IMR-90 (cell line): ENCODE results near the gene MPPED2. TPM values are rescaled to one million over a fixed set of nuclear protein-coding genes. Genes with fewer than 3 reads are reported as not detected.

Source experiments
- ATAC-seq: fragments of 200-7000 bp; cut with Tn5 transposase; 2 replicates; pipeline ENCODE4 v1.9.1; 2020; ENCODE audit warnings: low read depth, mild to moderate bottlenecking, moderate library complexity
- BruUV-seq: library from RNA; stranded (reverse); fragments of 400-500 nt; replicated peaks from 2 replicates; lab custom pipeline; 2021; lab: Mats Ljungman, UMichigan
- CTCF ChIA-PET: fragments of 300-600 bp; formaldehyde crosslinking; extraction: SDS; loops from one replicate; lab custom pipeline; 2021; ENCODE audit warnings: antibody characterized with exemption; lab: Yijun Ruan, JAX
- POLR2A ChIA-PET: fragments of 300-600 bp; sonication (Branson Sonifier 250); formaldehyde crosslinking; loops from one replicate; lab custom pipeline; 2022; ENCODE audit warnings: antibody characterized with exemption; ENCODE audit not compliant: unreplicated experiment; lab: Charles Lee
- DNase-seq: peaks from one replicate; pipeline ENCODE4 v3.0.0; 2013
- H2AFZ ChIP-seq: replicated peaks from 2 replicates; pipeline ENCODE3; 2013; ENCODE audit warnings: low read length, mild to moderate bottlenecking; ENCODE audit not compliant: poor library complexity
- H2AK5ac ChIP-seq: 2 replicates; pipeline ENCODE4 v1.6.1; 2013; ENCODE audit warnings: low read depth, low read length, inconsistent platforms
- H2AK9ac ChIP-seq: replicated peaks from 2 replicates; pipeline ENCODE3; 2013; ENCODE audit warnings: mild to moderate bottlenecking, low read depth, low read length, moderate library complexity; ENCODE audit not compliant: poor library complexity
- H2BK120ac ChIP-seq: 2 replicates; pipeline ENCODE4 v1.6.1; 2013; ENCODE audit warnings: low read depth, low read length, inconsistent platforms
- H2BK15ac ChIP-seq: 3 replicates; pipeline ENCODE4 v1.6.1; 2013; ENCODE audit warnings: low read depth, low read length, inconsistent platforms
- H2BK20ac ChIP-seq: 2 replicates; pipeline ENCODE4 v1.6.1; 2013; ENCODE audit warnings: low read depth, mild to moderate bottlenecking, inconsistent platforms, low read length, moderate library complexity
- H2BK5ac ChIP-seq: 2 replicates; pipeline ENCODE4 v1.6.1; 2013; ENCODE audit warnings: mild to moderate bottlenecking, low read depth, low read length, inconsistent platforms; ENCODE audit not compliant: poor library complexity, severe bottlenecking
- H3K14ac ChIP-seq: replicated peaks from 2 replicates; pipeline ENCODE4 v1.6.1; 2013; ENCODE audit warnings: low read depth, low read length, inconsistent platforms
- H3K18ac ChIP-seq: 2 replicates; pipeline ENCODE4 v1.6.1; 2013; ENCODE audit warnings: low read depth, low read length, control low read depth
- H3K23ac ChIP-seq: 2 replicates; pipeline ENCODE4 v1.6.1; 2013; ENCODE audit warnings: low read depth, low read length, inconsistent platforms
- H3K27ac ChIP-seq: 2 replicates; pipeline ENCODE4 v1.5.1; 2013; ENCODE audit warnings: mild to moderate bottlenecking, control low read depth, low read length; ENCODE audit not compliant: insufficient read depth
- H3K27me3 ChIP-seq: 2 replicates; pipeline ENCODE4 v1.6.1; 2013; ENCODE audit warnings: low read length; ENCODE audit not compliant: control insufficient read depth, insufficient read depth
- H3K36me3 ChIP-seq: 2 replicates; pipeline ENCODE4 v1.6.1; 2013; ENCODE audit warnings: low read length, mixed read lengths; ENCODE audit not compliant: control insufficient read depth, insufficient read depth
- H3K4ac ChIP-seq: 2 replicates; pipeline ENCODE4 v1.6.1; 2013; ENCODE audit warnings: low read depth, low read length, inconsistent platforms
- H3K4me1 ChIP-seq: 2 replicates; pipeline ENCODE4 v1.6.1; 2013; ENCODE audit warnings: low read length, mixed read lengths; ENCODE audit not compliant: control insufficient read depth, insufficient read depth
- H3K4me2 ChIP-seq: 2 replicates; pipeline ENCODE4 v1.6.1; 2013; ENCODE audit warnings: low read depth, mild to moderate bottlenecking, control low read depth, low read length, moderate library complexity
- H3K4me3 ChIP-seq: 2 replicates; pipeline ENCODE4 v1.5.1; 2013; ENCODE audit warnings: low read depth, mild to moderate bottlenecking, control low read depth, low read length, moderate library complexity; ENCODE audit not compliant: insufficient read depth
- H3K56ac ChIP-seq: 2 replicates; pipeline ENCODE4 v1.6.1; 2013; ENCODE audit warnings: low read length, inconsistent platforms; ENCODE audit not compliant: insufficient read depth; ENCODE audit errors: extremely low read depth
- H3K79me1 ChIP-seq, 2 experiments: 2 replicates each; pipeline ENCODE4 v1.6.1; 2013; ENCODE audit warnings: low read length in 2 of 2, inconsistent platforms in 1 of 2, low read depth in 1 of 2
- H3K9ac ChIP-seq: 2 replicates; pipeline ENCODE4 v1.6.1; 2013; ENCODE audit warnings: low read depth, low read length, control low read depth
- H3K9me1 ChIP-seq: 2 replicates; pipeline ENCODE4 v1.6.1; 2013; ENCODE audit warnings: low read length, inconsistent platforms; ENCODE audit not compliant: insufficient read depth
- H3K9me3 ChIP-seq: 2 replicates; pipeline ENCODE4 v1.6.1; 2013; ENCODE audit warnings: low read length; ENCODE audit not compliant: control insufficient read depth, insufficient read depth
- H4K20me1 ChIP-seq: 2 replicates; pipeline ENCODE4 v1.6.1; 2013; ENCODE audit warnings: low read length, inconsistent platforms; ENCODE audit not compliant: insufficient read depth
- H4K5ac ChIP-seq: 2 replicates; pipeline ENCODE4 v1.6.1; 2013; ENCODE audit warnings: mild to moderate bottlenecking, low read depth, low read length, control low read depth
- H4K8ac ChIP-seq, 2 experiments: 2 replicates each; pipeline ENCODE4 v1.6.1; 2013; ENCODE audit warnings: low read depth in 2 of 2, low read length in 2 of 2, control low read depth in 1 of 2, inconsistent platforms in 1 of 2
- H4K91ac ChIP-seq: 2 replicates; pipeline ENCODE4 v1.6.1; 2013; ENCODE audit warnings: low read depth, low read length, inconsistent platforms; ENCODE audit not compliant: insufficient read depth
- BHLHE40 ChIP-seq: fragments of 150-350 bp; IDR thresholded peaks from 2 replicates; pipeline ENCODE4 v1.6.1; 2016; ENCODE audit warnings: mild to moderate bottlenecking, low read depth, low read length
- CEBPB ChIP-seq: IDR thresholded peaks from 2 replicates; pipeline ENCODE4 v1.6.1; 2012; ENCODE audit warnings: low read depth, low read length, improper control_type of control experiment
- CHD1 ChIP-seq: IDR thresholded peaks from 2 replicates; pipeline ENCODE4 v1.6.1; 2012; ENCODE audit warnings: low read depth, low read length, improper control_type of control experiment
- FOS ChIP-seq: fragments of 150-350 bp; IDR thresholded peaks from 2 replicates; pipeline ENCODE4 v1.6.1; 2016; ENCODE audit warnings: low read depth, low read length
- MAFK ChIP-seq: IDR thresholded peaks from 2 replicates; pipeline ENCODE4 v1.6.1; 2012; ENCODE audit warnings: low read depth, low read length, improper control_type of control experiment
- MAZ ChIP-seq: IDR thresholded peaks from 2 replicates; pipeline ENCODE4 v1.6.1; 2012; ENCODE audit warnings: low read depth, mild to moderate bottlenecking, low read length, improper control_type of control experiment, moderate library complexity, borderline replicate concordance
- MXI1 ChIP-seq: IDR thresholded peaks from 2 replicates; pipeline ENCODE4 v1.6.1; 2012; ENCODE audit warnings: low read depth, mild to moderate bottlenecking, low read length, moderate library complexity, borderline replicate concordance
- NFE2L2 ChIP-seq: fragments of 150-350 bp; IDR thresholded peaks from 2 replicates; pipeline ENCODE4 v1.6.1; 2016; ENCODE audit warnings: low read depth, mild to moderate bottlenecking, low read length
- RAD21 ChIP-seq: IDR thresholded peaks from 2 replicates; pipeline ENCODE4 v1.6.1; 2012; ENCODE audit warnings: low read length, improper control_type of control experiment
- RCOR1 ChIP-seq: IDR thresholded peaks from 2 replicates; pipeline ENCODE4 v1.6.1; 2012; ENCODE audit warnings: mild to moderate bottlenecking, low read length, improper control_type of control experiment; ENCODE audit not compliant: insufficient replicate concordance
- RFX5 ChIP-seq: IDR thresholded peaks from 2 replicates; pipeline ENCODE4 v1.8.0; 2012; ENCODE audit warnings: low read depth, mild to moderate bottlenecking, low read length, moderate library complexity
- SMC3 ChIP-seq: fragments of 150-350 bp; IDR thresholded peaks from 2 replicates; pipeline ENCODE4 v1.6.1; 2016; ENCODE audit warnings: low read depth, mild to moderate bottlenecking, antibody characterized with exemption, low read length, moderate library complexity
- WGBS, 2 experiments: methylation state at CpG; one replicate each; pipeline versions ENCODE4 v1.1.5 to v1.1.7; 2013; ENCODE audit warnings: missing lambda C conversion rate in 2 of 2; ENCODE audit not compliant: insufficient read length in 1 of 2; ENCODE audit errors: extremely low coverage in 2 of 2; 5-methylcytosine and 5-hydroxymethylcytosine counted together
- dilution Hi-C: fragments of 300-500 bp; cut with HindIII; formaldehyde crosslinking; loops from one replicate; pipeline ENCODE4 v1.14.3; 2018; ENCODE audit warnings: low sequenced_read_pairs; ENCODE audit not compliant: unreplicated experiment
- in situ Hi-C: fragments of 300-500 bp; cut with MboI; formaldehyde crosslinking; loops from 3 replicates; pipeline ENCODE4 v1.14.3; 2019; ENCODE audit warnings: low sequenced_read_pairs, inconsistent platforms, mixed read lengths
- intact Hi-C: fragments of 100-400 bp; cut with micrococcal nuclease; formaldehyde crosslinking; loops from 2 replicates; pipeline ENCODE4 v1.10.0; 2022
- polyA plus RNA-seq, 3 experiments: library from polyadenylated mRNA; depleted of rRNA; stranded (reverse); fragments of >200 nt; gene quantifications; 2 replicates each; pipeline ENCODE4 v1.2.3, GENCODE V29; 2012; ENCODE audit warnings: low replicate concordance in 1 of 3
- total RNA-seq: library from RNA; depleted of rRNA; stranded (reverse); fragments of >200 nt; gene quantifications from 2 replicates; pipeline ENCODE4 v1.2.3, GENCODE V29; 2012
- TF ChIP-seq, protein P1 (sequence below): fragments of 150-350 bp; IDR thresholded peaks from 2 replicates; pipeline ENCODE4 v1.6.1; 2016; ENCODE audit warnings: low read depth, mild to moderate bottlenecking, low read length, moderate library complexity, borderline replicate concordance
- TF ChIP-seq, protein P2 (sequence below): fragments of 150-350 bp; IDR thresholded peaks from 2 replicates; pipeline ENCODE4 v1.6.1; 2017; ENCODE audit warnings: mild to moderate bottlenecking, antibody characterized with exemption, low read length, low read depth

Gene MPPED2
- total and polyA plus RNA-seq, 2 of the 4 experiments (the other 2 are of a cell fraction): 0.10 TPM; not detected in 1

DNA sequence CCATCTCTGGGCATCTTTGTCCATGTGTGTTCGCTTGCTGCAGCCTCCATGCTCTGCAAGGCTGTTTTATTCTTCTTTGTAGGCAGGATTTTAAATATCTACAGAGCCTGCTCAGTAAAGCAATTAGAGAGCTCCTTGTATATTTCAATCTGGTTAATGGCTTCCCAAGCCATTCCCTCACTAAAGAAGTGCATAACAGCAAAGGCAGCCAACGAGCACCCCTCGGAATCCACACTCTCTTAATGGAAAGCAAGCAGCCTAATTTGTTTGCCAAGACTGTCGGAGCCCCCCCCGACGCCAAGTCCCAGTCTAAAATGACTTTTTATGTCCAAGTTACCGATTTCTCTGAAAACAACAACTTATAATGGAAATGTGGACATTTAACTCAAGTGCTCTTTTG lies 139.6 kb downstream of the MPPED2 start:
- no peak overlapping the region for H2AK9ac ChIP-seq
- H4K91ac ChIP-seq: no peak overlapping the region
- H3K9me1 ChIP-seq: no peaks in the 10 kb centered on the region
- H3K4me3 ChIP-seq: no peak overlapping the region
- no peak overlapping the region for H3K4me2 ChIP-seq
- H3K18ac ChIP-seq: no peak overlapping the region
- whole genome bisulfite sequencing, 2 experiments: 67% methylated on average over 1 of the region's 7 CpGs; no CpG with 5 or more reads in 1 of the 2 experiments
- DNase-seq: no peak
- H3K4ac ChIP-seq: no peak overlapping the region
- no peak overlapping the region for H3K23ac ChIP-seq
- H3K27me3 ChIP-seq: no peaks in the 10 kb centered on the region
- H4K20me1 ChIP-seq: no peaks in the 10 kb centered on the region
- no peak overlapping the region for H3K14ac ChIP-seq
- intact Hi-C loops: no loop called here
- H4K5ac ChIP-seq: no peak overlapping the region
- no peaks in the 10 kb centered on the region for H3K4me1 ChIP-seq
- H2AFZ ChIP-seq: no peak overlapping the region
- ChIA-PET POLR2A (no interaction called here), CTCF (no interaction called here)
- H2BK120ac ChIP-seq: no peak overlapping the region
- no peak overlapping the region for H4K8ac ChIP-seq
- no peak for TF ChIP-seq MAFK
- no peak for TF ChIP-seq FOS
- no peak for TF ChIP-seq BHLHE40
- TF ChIP-seq, protein P1, sequence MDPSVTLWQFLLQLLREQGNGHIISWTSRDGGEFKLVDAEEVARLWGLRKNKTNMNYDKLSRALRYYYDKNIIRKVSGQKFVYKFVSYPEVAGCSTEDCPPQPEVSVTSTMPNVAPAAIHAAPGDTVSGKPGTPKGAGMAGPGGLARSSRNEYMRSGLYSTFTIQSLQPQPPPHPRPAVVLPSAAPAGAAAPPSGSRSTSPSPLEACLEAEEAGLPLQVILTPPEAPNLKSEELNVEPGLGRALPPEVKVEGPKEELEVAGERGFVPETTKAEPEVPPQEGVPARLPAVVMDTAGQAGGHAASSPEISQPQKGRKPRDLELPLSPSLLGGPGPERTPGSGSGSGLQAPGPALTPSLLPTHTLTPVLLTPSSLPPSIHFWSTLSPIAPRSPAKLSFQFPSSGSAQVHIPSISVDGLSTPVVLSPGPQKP: no peak
- no peak for TF ChIP-seq RAD21
- TF ChIP-seq CHD1: no peak
- TF ChIP-seq, protein P2, sequence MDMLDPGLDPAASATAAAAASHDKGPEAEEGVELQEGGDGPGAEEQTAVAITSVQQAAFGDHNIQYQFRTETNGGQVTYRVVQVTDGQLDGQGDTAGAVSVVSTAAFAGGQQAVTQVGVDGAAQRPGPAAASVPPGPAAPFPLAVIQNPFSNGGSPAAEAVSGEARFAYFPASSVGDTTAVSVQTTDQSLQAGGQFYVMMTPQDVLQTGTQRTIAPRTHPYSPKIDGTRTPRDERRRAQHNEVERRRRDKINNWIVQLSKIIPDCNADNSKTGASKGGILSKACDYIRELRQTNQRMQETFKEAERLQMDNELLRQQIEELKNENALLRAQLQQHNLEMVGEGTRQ: no peak
- TF ChIP-seq MXI1: no peak
- no peak for TF ChIP-seq RCOR1
- no peak for TF ChIP-seq MAZ
- no peak for TF ChIP-seq RFX5
- TF ChIP-seq NFE2L2: no peak
- TF ChIP-seq CEBPB: no peak
- TF ChIP-seq SMC3: no peak
- H2AK5ac ChIP-seq: no peak overlapping the region
- no peak overlapping the region for H3K56ac ChIP-seq
- dilution Hi-C loops: no loop called here
- no TSS peak for BruUV-seq
- no peak overlapping the region for H2BK20ac ChIP-seq
- no peaks in the 10 kb centered on the region for H3K9me3 ChIP-seq
- H2BK15ac ChIP-seq: no peak overlapping the region
- ATAC-seq: no peak
- no peak overlapping the region for H3K9ac ChIP-seq
- in situ Hi-C loops: no loop called here
- H2BK5ac ChIP-seq: no peak overlapping the region
- H3K27ac ChIP-seq: no peak overlapping the region
- no peaks in the 10 kb centered on the region for H3K79me1 ChIP-seq
- no peaks in the 10 kb centered on the region for H3K36me3 ChIP-seq
